Endothelial cell of coronary artery (primary cell): Measurements from ENCODE around the gene APBA2. TPM values are rescaled to one million over a fixed set of nuclear protein-coding genes. Genes with fewer than 3 reads are reported as not detected.

Experiments used
- total RNA-seq: library from RNA; depleted of rRNA; stranded (reverse); fragments of >200 nt; gene quantifications from 2 replicates; pipeline ENCODE4 v1.2.3, GENCODE V29; 2014

APBA2 gene
- 42.6 and 48.3 TPM in 2 replicates for total RNA-seq

DNA sequence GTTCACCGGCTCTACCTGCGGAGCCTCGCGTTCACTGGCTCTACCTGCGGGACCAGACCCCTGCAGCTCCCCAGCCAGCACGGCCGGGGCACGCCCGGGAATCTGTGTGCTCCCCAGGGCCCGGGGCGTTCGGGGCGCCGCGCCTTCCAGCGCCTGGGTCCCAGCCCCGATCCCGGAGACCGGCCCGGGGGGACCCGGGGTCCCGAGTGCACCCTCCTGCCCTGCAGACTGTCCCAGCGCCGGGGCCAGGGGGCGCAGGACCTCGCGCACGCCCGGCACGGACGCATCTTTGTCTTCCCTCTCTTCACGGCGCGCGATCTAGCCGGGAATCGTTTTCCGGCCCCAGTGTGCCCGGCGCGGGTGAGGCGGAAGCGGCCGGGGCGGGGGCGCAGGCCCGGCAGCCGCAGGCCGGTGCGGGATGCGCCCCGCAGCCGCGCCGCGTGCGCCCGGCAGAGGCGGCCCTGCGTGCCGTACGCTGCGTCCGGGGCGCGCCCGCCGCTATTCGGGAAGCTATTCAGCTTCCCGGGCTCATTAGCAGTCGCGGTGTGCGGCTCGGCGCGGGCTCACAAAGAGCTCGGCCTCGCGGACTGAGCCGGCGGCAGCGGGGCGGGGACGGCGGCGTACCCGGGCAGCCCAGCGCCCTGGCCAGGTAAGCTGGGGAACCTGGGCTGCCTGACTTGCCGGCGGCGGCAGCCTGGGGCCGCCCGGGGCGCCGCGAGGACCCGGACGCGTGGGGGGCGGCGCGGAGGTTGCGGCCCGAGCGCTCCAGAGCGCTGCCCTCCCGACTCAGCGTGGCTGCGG is at the start of gene APBA2:
Gene APBA2, plus strand, starts transcription at position 345 of the 801 bp plus-strand sequence. CDS start 167,911 bp downstream, outside the sequence.

DNA sequence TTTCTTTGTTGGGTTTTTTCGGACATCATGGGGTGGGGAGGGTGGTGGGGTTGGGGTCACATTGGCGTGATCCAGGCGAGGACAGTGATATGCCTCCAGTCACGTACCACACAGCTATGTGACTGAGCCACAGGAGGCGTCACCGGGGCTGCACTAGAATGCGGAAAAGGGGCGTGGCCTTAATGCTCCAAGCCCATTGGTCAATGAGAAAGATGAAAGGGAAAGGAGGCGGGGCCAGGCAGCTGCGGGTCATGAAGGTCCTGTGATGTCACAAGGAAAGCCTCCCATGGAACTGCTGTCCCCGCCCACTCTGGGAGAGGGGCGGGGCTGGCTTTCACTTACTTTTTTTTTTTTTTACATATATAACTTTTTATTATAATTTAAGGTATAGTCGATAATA is 37.3 kb upstream of the APBA2 start, which contains the start of gene GOLGA6L7:
Gene GOLGA6L7, minus strand, starts transcription at position 124 of the 400 bp plus-strand sequence. Its CDS starts 95 bp downstream, at position 29.

Other genes starting within 250 kb of the APBA2 start
- 0.09 and 0.94 TPM in 2 replicates for gene GOLGA8M, start 173.6 kb upstream of the APBA2 start, total RNA-seq
- not detected in 2 replicates for gene GOLGA6L7, start 37.3 kb upstream of the APBA2 start, total RNA-seq